SK-N-SH (cell line): ENCODE measurements around the gene BBOF1. TPM values are rescaled to one million over a fixed set of nuclear protein-coding genes. Genes with fewer than 3 reads are reported as not detected.

Experiments used
- CTCF ChIA-PET: fragments of 300-600, 350-600 bp; formaldehyde crosslinking; extraction: SDS; loops from one replicate; lab custom pipeline; 2021; lab: Yijun Ruan, JAX
- POLR2A ChIA-PET: fragments of 350-600 bp; sonication (Branson Sonifier 250); formaldehyde crosslinking; extraction: SDS; loops from one replicate; lab custom pipeline; 2020; ENCODE audit warnings: antibody characterized with exemption, inconsistent platforms; lab: Yijun Ruan, JAX
- DNase-seq: peaks from one replicate; pipeline ENCODE4 v3.0.0; 2012
- H2AFZ ChIP-seq: fragments of 200-600 bp; sonication (generic); 2 replicates; pipeline ENCODE4 v1.8.1; 2016; ENCODE audit warnings: antibody characterized with exemption, mild to moderate bottlenecking, low read depth
- H3F3A ChIP-seq: fragments of 200-600 bp; sonication (generic); replicated peaks from 2 replicates; pipeline ENCODE3; 2016; ENCODE audit warnings: antibody characterized with exemption, mild to moderate bottlenecking; ENCODE audit not compliant: insufficient read depth
- H3K27ac ChIP-seq, 2 experiments: fragments of 200-500 bp in 1 of 2; fragments of 200-600 bp in 1 of 2; sonication (Bioruptor generic) in 1 of 2; sonication (generic), shearing (Covaris generic) in 1 of 2; 2 replicates each; pipeline versions ENCODE4 v1.5.1 to v1.6.1; 2014 to 2016; ENCODE audit warnings: low read depth in 2 of 2, inconsistent platforms in 1 of 2, low read length in 1 of 2, mild to moderate bottlenecking in 1 of 2, mixed read lengths in 1 of 2
- H3K27me3 ChIP-seq: fragments of 200-600 bp; sonication (generic), shearing (Covaris generic); 2 replicates; pipeline ENCODE4 v1.6.1; 2016; ENCODE audit warnings: mixed run types; ENCODE audit not compliant: insufficient read depth
- H3K36me3 ChIP-seq, 2 experiments: fragments of 200-500 bp in 1 of 2; fragments of 200-600 bp in 1 of 2; sonication (Bioruptor generic) in 1 of 2; sonication (generic) in 1 of 2; replicated peaks in 1 of 2; 2 replicates each; pipeline versions ENCODE3 to v1.5.1; 2014 to 2016; ENCODE audit warnings: low read length in 1 of 2, mild to moderate bottlenecking in 1 of 2; ENCODE audit not compliant: insufficient read depth in 2 of 2, control insufficient read depth in 1 of 2
- H3K4me1 ChIP-seq, 2 experiments: fragments of 200-500 bp in 1 of 2; fragments of 200-600 bp in 1 of 2; sonication (Bioruptor generic) in 1 of 2; sonication (generic), shearing (Covaris generic) in 1 of 2; 2 replicates each; pipeline versions ENCODE4 v1.5.1 to v1.6.1; 2014 to 2016; ENCODE audit warnings: low read depth in 1 of 2, low read length in 1 of 2, mixed run types in 1 of 2; ENCODE audit not compliant: insufficient read depth in 2 of 2, control insufficient read depth in 1 of 2
- H3K4me2 ChIP-seq: fragments of 200-600 bp; sonication (generic), shearing (Covaris generic); 2 replicates; pipeline ENCODE4 v1.6.1; 2017; ENCODE audit warnings: mixed run types
- H3K4me3 ChIP-seq, 2 experiments: fragments of 200-500 bp in 1 of 2; fragments of 200-600 bp in 1 of 2; sonication (Bioruptor generic) in 1 of 2; sonication (generic), shearing (Covaris generic) in 1 of 2; 2 replicates each; pipeline versions ENCODE4 v1.5.1 to v1.8.1; 2014 to 2016; ENCODE audit warnings: low read depth in 2 of 2, inconsistent platforms in 1 of 2, low read length in 1 of 2, mild to moderate bottlenecking in 1 of 2, mixed read lengths in 1 of 2, moderate library complexity in 1 of 2
- H3K79me2 ChIP-seq: fragments of 200-600 bp; sonication (generic); 2 replicates; pipeline ENCODE4 v1.8.1; 2017; ENCODE audit warnings: mild to moderate bottlenecking; ENCODE audit not compliant: insufficient read depth
- H3K9ac ChIP-seq: fragments of 200-600 bp; sonication (generic); 2 replicates; pipeline ENCODE4 v1.6.1; 2017; ENCODE audit warnings: mixed run types
- H3K9me2 ChIP-seq: fragments of 200-600 bp; sonication (generic); 2 replicates; pipeline ENCODE4 v1.6.1; 2017; ENCODE audit warnings: mixed run types
- H3K9me3 ChIP-seq: fragments of 200-600 bp; sonication (generic); 2 replicates; pipeline ENCODE4 v1.6.1; 2017; ENCODE audit warnings: mixed run types, mild to moderate bottlenecking, moderate library complexity
- H4K20me1 ChIP-seq: fragments of 200-600 bp; sonication (generic); 2 replicates; pipeline ENCODE4 v1.6.1; 2017; ENCODE audit warnings: mild to moderate bottlenecking, mixed run types; ENCODE audit not compliant: insufficient read depth
- FOSL2 ChIP-seq: IDR thresholded peaks from 2 replicates; pipeline ENCODE4 v1.4.0; 2012; ENCODE audit warnings: low read depth, mild to moderate bottlenecking, moderate library complexity, borderline replicate concordance
- JUND ChIP-seq: IDR thresholded peaks from 2 replicates; pipeline ENCODE4 v1.4.0; 2012
- MEF2A ChIP-seq: IDR thresholded peaks from 2 replicates; pipeline ENCODE4 v1.4.0; 2012; ENCODE audit warnings: low read depth, borderline replicate concordance
- MXI1 ChIP-seq: IDR thresholded peaks from 2 replicates; pipeline ENCODE4 v1.6.1; 2012; ENCODE audit warnings: mild to moderate bottlenecking, low read depth, low read length, improper control_type of control experiment
- RCOR1 ChIP-seq: fragments of 150-350 bp; IDR thresholded peaks from 2 replicates; pipeline ENCODE4 v1.6.1; 2017; ENCODE audit warnings: antibody characterized with exemption, low read length
- RFX5 ChIP-seq: IDR thresholded peaks from 2 replicates; pipeline ENCODE4 v1.6.1; 2012; ENCODE audit warnings: mild to moderate bottlenecking, improper control_type of control experiment, low read length
- RXRA ChIP-seq: IDR thresholded peaks from 2 replicates; pipeline ENCODE4 v1.4.0; 2012; ENCODE audit warnings: low read depth, mild to moderate bottlenecking, borderline replicate concordance
- TCF12 ChIP-seq: IDR thresholded peaks from 2 replicates; pipeline ENCODE4 v1.4.0; 2012
- YY1 ChIP-seq: IDR thresholded peaks from 2 replicates; pipeline ENCODE4 v1.4.0; 2012; ENCODE audit warnings: low read depth, mild to moderate bottlenecking
- WGBS: methylation state at CpG from one replicate; pipeline ENCODE4 v1.1.6; 2017; ENCODE audit warnings: low lambda C conversion rate; 5-methylcytosine and 5-hydroxymethylcytosine counted together
- polyA plus RNA-seq, 3 experiments: library from polyadenylated mRNA; depleted of rRNA; stranded (reverse); fragments of >200 nt; gene quantifications; 2 replicates each; pipeline ENCODE4 v1.2.3, GENCODE V29; 2012
- TF ChIP-seq, protein P1 (sequence below): fragments of 150-350 bp; IDR thresholded peaks from 2 replicates; pipeline ENCODE4 v1.6.1; 2017; ENCODE audit warnings: antibody characterized with exemption, low read length, low read depth, borderline replicate concordance
- TF ChIP-seq, protein P2 (sequence below): IDR thresholded peaks from 2 replicates; pipeline ENCODE4; 2012
- TF ChIP-seq, protein P3 (sequence below): IDR thresholded peaks from 2 replicates; pipeline ENCODE4 v1.4.0; 2012; ENCODE audit warnings: low read depth, borderline replicate concordance
- TF ChIP-seq, protein P4 (sequence below): fragments of 150-350 bp; IDR thresholded peaks from 2 replicates; pipeline ENCODE4 v1.6.1; 2016; ENCODE audit warnings: mild to moderate bottlenecking, low read depth, low read length

Gene BBOF1
- polyA plus RNA-seq, 1 of the 3 experiments (the other 2 are of a cell fraction), result 1.9 TPM

DNA sequence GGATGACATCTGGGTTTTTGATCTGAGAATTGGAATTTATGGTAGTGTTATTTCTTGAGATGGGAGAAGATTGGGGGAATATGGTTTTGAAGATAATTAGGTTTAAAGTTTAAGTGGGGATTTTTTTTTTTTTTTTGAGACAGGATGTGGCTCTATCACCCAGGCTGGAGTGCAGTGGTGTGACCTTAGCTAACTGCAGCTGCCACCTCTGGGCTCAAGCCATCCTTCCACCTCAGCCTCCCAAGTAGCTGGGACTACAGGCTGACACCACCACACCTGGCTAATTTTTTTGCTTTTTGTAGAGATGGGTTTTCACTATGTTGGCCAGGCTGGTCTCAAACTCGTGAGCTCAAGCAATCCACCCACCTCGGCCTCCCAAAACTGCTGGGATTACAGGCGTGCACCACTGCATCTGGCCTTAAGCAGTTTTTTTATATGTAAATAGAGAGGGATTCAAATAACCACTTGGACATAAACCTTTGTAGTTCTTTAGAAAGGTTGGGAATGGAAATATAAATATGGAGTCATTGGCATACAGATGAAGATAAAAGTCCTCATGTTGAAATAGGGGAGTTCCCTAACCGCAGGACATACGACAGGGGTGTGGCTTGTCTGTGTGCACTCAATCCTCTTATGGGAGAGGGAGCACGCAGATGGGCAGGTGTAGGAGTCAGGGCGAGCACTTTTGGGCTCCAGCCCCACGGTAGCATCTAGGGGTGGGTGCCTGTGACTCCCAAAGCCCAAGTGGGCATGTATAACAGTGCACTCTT lies 70.3 kb downstream of the BBOF1 start (continued):
- TF ChIP-seq, protein P1, sequence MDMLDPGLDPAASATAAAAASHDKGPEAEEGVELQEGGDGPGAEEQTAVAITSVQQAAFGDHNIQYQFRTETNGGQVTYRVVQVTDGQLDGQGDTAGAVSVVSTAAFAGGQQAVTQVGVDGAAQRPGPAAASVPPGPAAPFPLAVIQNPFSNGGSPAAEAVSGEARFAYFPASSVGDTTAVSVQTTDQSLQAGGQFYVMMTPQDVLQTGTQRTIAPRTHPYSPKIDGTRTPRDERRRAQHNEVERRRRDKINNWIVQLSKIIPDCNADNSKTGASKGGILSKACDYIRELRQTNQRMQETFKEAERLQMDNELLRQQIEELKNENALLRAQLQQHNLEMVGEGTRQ, result no peak
- TF ChIP-seq YY1 (no peak), MXI1 (no peak), MEF2A (no peak), RFX5 (no peak), JUND (no peak), TCF12 (no peak), RCOR1 (no peak)
- TF ChIP-seq, protein P2, sequence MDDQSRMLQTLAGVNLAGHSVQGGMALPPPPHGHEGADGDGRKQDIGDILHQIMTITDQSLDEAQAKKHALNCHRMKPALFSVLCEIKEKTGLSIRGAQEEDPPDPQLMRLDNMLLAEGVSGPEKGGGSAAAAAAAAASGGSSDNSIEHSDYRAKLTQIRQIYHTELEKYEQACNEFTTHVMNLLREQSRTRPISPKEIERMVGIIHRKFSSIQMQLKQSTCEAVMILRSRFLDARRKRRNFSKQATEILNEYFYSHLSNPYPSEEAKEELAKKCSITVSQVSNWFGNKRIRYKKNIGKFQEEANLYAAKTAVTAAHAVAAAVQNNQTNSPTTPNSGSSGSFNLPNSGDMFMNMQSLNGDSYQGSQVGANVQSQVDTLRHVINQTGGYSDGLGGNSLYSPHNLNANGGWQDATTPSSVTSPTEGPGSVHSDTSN, result no peak
- TF ChIP-seq, protein P3, sequence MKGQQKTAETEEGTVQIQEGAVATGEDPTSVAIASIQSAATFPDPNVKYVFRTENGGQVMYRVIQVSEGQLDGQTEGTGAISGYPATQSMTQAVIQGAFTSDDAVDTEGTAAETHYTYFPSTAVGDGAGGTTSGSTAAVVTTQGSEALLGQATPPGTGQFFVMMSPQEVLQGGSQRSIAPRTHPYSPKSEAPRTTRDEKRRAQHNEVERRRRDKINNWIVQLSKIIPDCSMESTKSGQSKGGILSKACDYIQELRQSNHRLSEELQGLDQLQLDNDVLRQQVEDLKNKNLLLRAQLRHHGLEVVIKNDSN, result no peak
- TF ChIP-seq, protein P4, sequence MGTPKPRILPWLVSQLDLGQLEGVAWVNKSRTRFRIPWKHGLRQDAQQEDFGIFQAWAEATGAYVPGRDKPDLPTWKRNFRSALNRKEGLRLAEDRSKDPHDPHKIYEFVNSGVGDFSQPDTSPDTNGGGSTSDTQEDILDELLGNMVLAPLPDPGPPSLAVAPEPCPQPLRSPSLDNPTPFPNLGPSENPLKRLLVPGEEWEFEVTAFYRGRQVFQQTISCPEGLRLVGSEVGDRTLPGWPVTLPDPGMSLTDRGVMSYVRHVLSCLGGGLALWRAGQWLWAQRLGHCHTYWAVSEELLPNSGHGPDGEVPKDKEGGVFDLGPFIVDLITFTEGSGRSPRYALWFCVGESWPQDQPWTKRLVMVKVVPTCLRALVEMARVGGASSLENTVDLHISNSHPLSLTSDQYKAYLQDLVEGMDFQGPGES, result no peak
- TF ChIP-seq, all 33 proteins: peak for 0

DNA sequence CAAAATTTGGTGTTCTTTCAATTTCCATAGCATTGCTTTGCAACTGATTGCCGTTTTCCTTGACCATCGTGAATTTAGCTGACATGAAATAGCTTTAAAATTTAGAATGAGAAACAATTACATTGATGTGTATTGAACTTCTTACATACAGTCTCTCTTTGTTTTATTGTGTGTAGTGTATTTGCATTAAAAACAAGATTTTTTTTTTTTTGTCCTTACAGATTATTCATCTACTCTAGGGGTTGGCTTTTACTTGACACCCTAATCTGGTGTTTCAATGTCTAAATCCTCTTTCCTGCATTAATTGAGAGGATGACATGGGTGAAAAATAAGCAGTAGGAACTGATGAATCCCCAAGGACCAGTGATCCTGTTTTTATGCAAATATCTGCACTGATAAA lies 86.2 kb downstream of the BBOF1 start:
- POLR2A ChIA-PET, result no interaction called here
- no peaks in the 10 kb centered on the region for H3K79me2 ChIP-seq
- H2AFZ ChIP-seq, result no peak overlapping the region
- H4K20me1 ChIP-seq, result no peaks in the 10 kb centered on the region
- H3K4me2 ChIP-seq, result no peak overlapping the region
- no peaks in the 10 kb centered on the region for H3K27me3 ChIP-seq
- H3K4me1 ChIP-seq, result no peaks in the 10 kb centered on the region
- H3K36me3 ChIP-seq, result peaks cover 0 to 4% of the 10 kb centered on the region in 2 experiments
- TF ChIP-seq FOSL2 (no peak), JUND (no peak), RXRA (no peak)
- TF ChIP-seq, protein P2, result no peak
- no peak overlapping the region for H3K9ac ChIP-seq
- H3K9me2 ChIP-seq, result no peaks in the 10 kb centered on the region
- CTCF ChIA-PET, result interaction anchor here (0.6 to 1.6 kb wide), 3 partner anchors 38 to 152 kb away, joined by 3 to 7 read pairs (median 3); no protein-coding TSS in a partner anchor
- no peak for DNase-seq
- H3K27ac ChIP-seq, result no peak overlapping the region
- H3K4me3 ChIP-seq, result no peak overlapping the region
- H3F3A ChIP-seq, result no peaks in the 10 kb centered on the region
- no peaks in the 10 kb centered on the region for H3K9me3 ChIP-seq
- 95% methylated on average over 2 of the region's 2 CpGs for WGBS
